ENCODE measurements around the gene TRMT2A.

TRMT2A gene

GRCh38 chr22:20108757-20109230, 8.2 kb downstream of the TRMT2A start:
- Histone ChIP-seq H3K9me3 (ENCODE audit: control extremely low read depth in 1 of 5, control insufficient read depth in 4 of 5, insufficient read depth in 2 of 5, low read depth in 1 of 5, low read length in 4 of 5) (no peaks in the 10 kb centered on the region), H3K27me3 (replicated peaks in 2 of 5; ENCODE audit: control insufficient read depth in 4 of 5, insufficient read depth in 5 of 5, low read length in 4 of 5) (no peaks in the 10 kb centered on the region), H3K4me3 (ENCODE audit: control insufficient read depth in 1 of 7, extremely low read depth in 1 of 7, insufficient read depth in 4 of 7, low read depth in 2 of 7, low read length in 6 of 7) (no peak overlapping the region), H3K36me3 (ENCODE audit: control insufficient read depth in 4 of 4, insufficient read depth in 4 of 4, low read length in 3 of 4) (peaks cover 7 to 95% (median 72%) of the 10 kb centered on the region in 4 experiments), H3K27ac (ENCODE audit: insufficient read depth in 1 of 2, low read depth in 1 of 2, low read length in 2 of 2, poor library complexity in 1 of 2, severe bottlenecking in 2 of 2) (no peak overlapping the region), H3K4me1 (ENCODE audit: control extremely low read depth in 1 of 4, control insufficient read depth in 4 of 4, insufficient read depth in 4 of 4, low read length in 3 of 4) (peaks cover 0 to 8% (median 1%) of the 10 kb centered on the region in 4 experiments)
- no peak for DNase-seq
- WGBS (ENCODE audit: insufficient coverage): 93% methylated on average over 12 of the region's 12 CpGs
- ChIA-PET POLR2A (no interaction called here), CTCF (interaction anchor here (1.0 to 1.2 kb wide), 3 partner anchors 9 to 155 kb away, joined by 3 read pairs; no protein-coding TSS in a partner anchor)

GRCh38 chr22:20107951-20108756, 8.9 kb downstream of the TRMT2A start:
- Histone ChIP-seq H3K4me3 (ENCODE audit: control insufficient read depth in 1 of 7, extremely low read depth in 1 of 7, insufficient read depth in 4 of 7, low read depth in 2 of 7, low read length in 6 of 7) (no peak overlapping the region), H3K36me3 (ENCODE audit: control insufficient read depth in 4 of 4, insufficient read depth in 4 of 4, low read length in 3 of 4) (peaks cover 7 to 91% (median 70%) of the 10 kb centered on the region in 4 experiments), H3K4me1 (ENCODE audit: control extremely low read depth in 1 of 4, control insufficient read depth in 4 of 4, insufficient read depth in 4 of 4, low read length in 3 of 4) (peaks cover 0 to 8% (median 1%) of the 10 kb centered on the region in 4 experiments), H3K27me3 (replicated peaks in 2 of 5; ENCODE audit: control insufficient read depth in 4 of 5, insufficient read depth in 5 of 5, low read length in 4 of 5) (no peaks in the 10 kb centered on the region), H3K9me3 (ENCODE audit: control extremely low read depth in 1 of 5, control insufficient read depth in 4 of 5, insufficient read depth in 2 of 5, low read depth in 1 of 5, low read length in 4 of 5) (no peaks in the 10 kb centered on the region), H3K27ac (ENCODE audit: insufficient read depth in 1 of 2, low read depth in 1 of 2, low read length in 2 of 2, poor library complexity in 1 of 2, severe bottlenecking in 2 of 2) (no peak overlapping the region)
- ChIA-PET CTCF (interaction anchor here (1.0 to 1.2 kb wide), 4 partner anchors 10 to 155 kb away, joined by 3 read pairs; no protein-coding TSS in a partner anchor), POLR2A (no interaction called here)
- 93% methylated on average over 9 of the region's 13 CpGs for WGBS (ENCODE audit: insufficient coverage)
- DNase-seq: no peak

GRCh38 chr22:20107471-20107901, 9.5 kb downstream of the TRMT2A start:
- Histone ChIP-seq H3K27me3 (replicated peaks in 2 of 5; ENCODE audit: control insufficient read depth in 4 of 5, insufficient read depth in 5 of 5, low read length in 4 of 5) (no peaks in the 10 kb centered on the region), H3K27ac (ENCODE audit: insufficient read depth in 1 of 2, low read depth in 1 of 2, low read length in 2 of 2, poor library complexity in 1 of 2, severe bottlenecking in 2 of 2) (no peak overlapping the region), H3K36me3 (ENCODE audit: control insufficient read depth in 4 of 4, insufficient read depth in 4 of 4, low read length in 3 of 4) (peaks cover 7 to 89% (median 65%) of the 10 kb centered on the region in 4 experiments), H3K9me3 (ENCODE audit: control extremely low read depth in 1 of 5, control insufficient read depth in 4 of 5, insufficient read depth in 2 of 5, low read depth in 1 of 5, low read length in 4 of 5) (no peaks in the 10 kb centered on the region), H3K4me1 (ENCODE audit: control extremely low read depth in 1 of 4, control insufficient read depth in 4 of 4, insufficient read depth in 4 of 4, low read length in 3 of 4) (peaks cover 0 to 8% (median 1%) of the 10 kb centered on the region in 4 experiments), H3K4me3 (ENCODE audit: control insufficient read depth in 1 of 7, extremely low read depth in 1 of 7, insufficient read depth in 4 of 7, low read depth in 2 of 7, low read length in 6 of 7) (no peak overlapping the region)
- POLR2A ChIA-PET: no interaction called here
- CTCF ChIA-PET: interaction anchor here (1.1 to 1.2 kb wide), 3 partner anchors 11 to 154 kb away, joined by 3 read pairs; no protein-coding TSS in a partner anchor
- no peak for DNase-seq
- 99% methylated on average over 7 of the region's 7 CpGs for WGBS (ENCODE audit: insufficient coverage)

- Histone ChIP-seq H3K9me3 (ENCODE audit: control extremely low read depth in 1 of 5, control insufficient read depth in 4 of 5, insufficient read depth in 2 of 5, low read depth in 1 of 5, low read length in 4 of 5) (no peaks in the 10 kb centered on the region), H3K4me1 (ENCODE audit: control extremely low read depth in 1 of 4, control insufficient read depth in 4 of 4, insufficient read depth in 4 of 4, low read length in 3 of 4) (peaks cover 0 to 7% (median 6%) of the 10 kb centered on the region in 4 experiments), H3K27ac (ENCODE audit: insufficient read depth in 1 of 2, low read depth in 1 of 2, low read length in 2 of 2, poor library complexity in 1 of 2, severe bottlenecking in 2 of 2) (no peak overlapping the region), H3K27me3 (replicated peaks in 2 of 5; ENCODE audit: control insufficient read depth in 4 of 5, insufficient read depth in 5 of 5, low read length in 4 of 5) (no peaks in the 10 kb centered on the region), H3K4me3 (ENCODE audit: control insufficient read depth in 1 of 7, extremely low read depth in 1 of 7, insufficient read depth in 4 of 7, low read depth in 2 of 7, low read length in 6 of 7) (no peak overlapping the region), H3K36me3 (ENCODE audit: control insufficient read depth in 4 of 4, insufficient read depth in 4 of 4, low read length in 3 of 4) (peaks cover 7 to 89% (median 65%) of the 10 kb centered on the region in 4 experiments)
- no peak for DNase-seq
- POLR2A ChIA-PET: no interaction called here
- CTCF ChIA-PET: interaction anchor here (1.2 kb wide), 1 partner anchor 19 kb away, joined by 3 read pairs; no protein-coding TSS in a partner anchor
- 98% methylated on average over 10 of the region's 10 CpGs for WGBS (ENCODE audit: insufficient coverage)
These were observed 10.2 kb downstream of the TRMT2A start for GRCh38 chr22:20106849-20107237.

- H3K4me3 ChIP-seq (ENCODE audit: control insufficient read depth in 1 of 7, extremely low read depth in 1 of 7, insufficient read depth in 4 of 7, low read depth in 2 of 7, low read length in 6 of 7): no peak overlapping the region
- H3K36me3 ChIP-seq (ENCODE audit: control insufficient read depth in 4 of 4, insufficient read depth in 4 of 4, low read length in 3 of 4): peaks cover 7 to 89% (median 64%) of the 10 kb centered on the region in 4 experiments
- no peaks in the 10 kb centered on the region for H3K9me3 ChIP-seq (ENCODE audit: control extremely low read depth in 1 of 5, control insufficient read depth in 4 of 5, insufficient read depth in 2 of 5, low read depth in 1 of 5, low read length in 4 of 5)
- peaks cover 0 to 10% (median 10%) of the 10 kb centered on the region in 4 experiments for H3K4me1 ChIP-seq (ENCODE audit: control extremely low read depth in 1 of 4, control insufficient read depth in 4 of 4, insufficient read depth in 4 of 4, low read length in 3 of 4)
- DNase-seq: no peak
- H3K27ac ChIP-seq (ENCODE audit: insufficient read depth in 1 of 2, low read depth in 1 of 2, low read length in 2 of 2, poor library complexity in 1 of 2, severe bottlenecking in 2 of 2): peak overlapping the region in 1 of 2 experiments; percentile 37
- WGBS (ENCODE audit: insufficient coverage): 96% methylated on average over 18 of the region's 20 CpGs
- H3K27me3 ChIP-seq (replicated peaks in 2 of 5; ENCODE audit: control insufficient read depth in 4 of 5, insufficient read depth in 5 of 5, low read length in 4 of 5): no peaks in the 10 kb centered on the region
- CTCF ChIA-PET: no interaction called here
- POLR2A ChIA-PET: no interaction called here
These were observed 10.7 kb downstream of the TRMT2A start for GRCh38 chr22:20106205-20106848.

- CTCF ChIA-PET: no interaction called here
- peaks cover 0 to 10% (median 9%) of the 10 kb centered on the region in 4 experiments for H3K4me1 ChIP-seq (ENCODE audit: control extremely low read depth in 1 of 4, control insufficient read depth in 4 of 4, insufficient read depth in 4 of 4, low read length in 3 of 4)
These were observed 11.4 kb downstream of the TRMT2A start for GRCh38 chr22:20105456-20106204.

More at GRCh38 chr22:20105456-20106204, 11.4 kb downstream of the TRMT2A start:
- Histone ChIP-seq H3K4me3 (ENCODE audit: control insufficient read depth in 1 of 7, extremely low read depth in 1 of 7, insufficient read depth in 4 of 7, low read depth in 2 of 7, low read length in 6 of 7) (no peak overlapping the region), H3K27ac (ENCODE audit: insufficient read depth in 1 of 2, low read depth in 1 of 2, low read length in 2 of 2, poor library complexity in 1 of 2, severe bottlenecking in 2 of 2) (peak overlapping the region in 1 of 2 experiments; percentile 37), H3K9me3 (ENCODE audit: control extremely low read depth in 1 of 5, control insufficient read depth in 4 of 5, insufficient read depth in 2 of 5, low read depth in 1 of 5, low read length in 4 of 5) (no peaks in the 10 kb centered on the region), H3K27me3 (replicated peaks in 2 of 5; ENCODE audit: control insufficient read depth in 4 of 5, insufficient read depth in 5 of 5, low read length in 4 of 5) (no peaks in the 10 kb centered on the region), H3K36me3 (ENCODE audit: control insufficient read depth in 4 of 4, insufficient read depth in 4 of 4, low read length in 3 of 4) (peaks cover 7 to 88% (median 63%) of the 10 kb centered on the region in 4 experiments)
- 100% methylated on average over 7 of the region's 7 CpGs for WGBS (ENCODE audit: insufficient coverage)
- POLR2A ChIA-PET: no interaction called here
- no peak for DNase-seq

All from common myeloid progenitor, CD34-positive (primary cell).